Esophagus muscularis mucosa (tissue), 4 donors: ENCODE measurements around the gene PAK5.

Source experiments
- CTCF ChIP-seq, 3 experiments: fragments of 200-600 bp in 2 of 3; fragments of 450-650 bp in 1 of 3; sonication (generic) in 2 of 3; IDR thresholded peaks; one replicate each; pipeline ENCODE4 v1.5.1; 2017 to 2019; ENCODE audit warnings: antibody characterized with exemption in 3 of 3, mild to moderate bottlenecking in 2 of 3, moderate library complexity in 1 of 3
- EP300 ChIP-seq: sonication (generic); formaldehyde crosslinking; IDR thresholded peaks from one replicate; pipeline ENCODE4 v1.6.1; 2017; ENCODE audit warnings: antibody characterized with exemption
- POLR2A ChIP-seq: fragments of 450-650 bp; IDR thresholded peaks from one replicate; pipeline ENCODE4 v1.6.1; 2017; ENCODE audit warnings: antibody characterized with exemption, moderate library complexity, mild to moderate bottlenecking, low read depth

- TF ChIP-seq POLR2A (no peak), CTCF (IDR thresholded peaks at IDR 0.05) (no peak), EP300 (no peak)
These were observed 204.5 kb downstream of the PAK5 start for GRCh38 chr20:9634327-9634726.
